GM21360 (cell line): Measurements from ENCODE around the gene RORB.

Source experiments
- ATAC-seq: cut with Tn5 transposase; IDR thresholded peaks from one replicate; pipeline ENCODE4 v1.9.1; 2021; ENCODE audit warnings: mild to moderate bottlenecking, moderate library complexity; ENCODE audit not compliant: unreplicated experiment

The RORB gene

GRCh38 chr9:74697535-74697934 lies 200.4 kb downstream of the RORB start:
- no peak for ATAC-seq

GRCh38 chr9:74711341-74711740 lies 214.2 kb downstream of the RORB start:
- no peak for ATAC-seq

- no peak for ATAC-seq
Observed at GRCh38 chr9:74718709-74719108, 221.6 kb downstream of the RORB start.

- no peak for ATAC-seq
Observed at GRCh38 chr9:74719306-74719705, 222.2 kb downstream of the RORB start.

- ATAC-seq, result no peak
Observed at GRCh38 chr9:74721696-74722660, 224.8 kb downstream of the RORB start.

DNA sequence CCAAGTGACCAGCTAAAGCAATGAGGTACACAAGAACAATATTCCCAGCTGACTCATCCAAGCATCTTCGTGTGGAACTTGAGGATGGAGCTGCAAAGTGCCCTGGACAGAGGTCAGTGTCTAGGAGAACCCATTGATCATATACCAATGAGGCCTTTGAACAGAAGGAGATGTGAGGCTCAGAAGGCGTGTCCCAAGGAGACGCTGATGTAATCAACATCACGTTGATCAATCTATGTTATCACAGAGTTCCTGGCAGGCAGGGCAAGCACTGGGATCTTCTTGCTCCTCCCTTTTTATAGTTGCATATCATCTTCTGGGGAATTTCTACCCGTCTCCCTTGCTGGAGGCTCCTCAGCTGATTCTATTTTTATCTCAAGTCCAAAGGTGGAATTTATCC lies 227.2 kb downstream of the RORB start:
- no peak for ATAC-seq

DNA sequence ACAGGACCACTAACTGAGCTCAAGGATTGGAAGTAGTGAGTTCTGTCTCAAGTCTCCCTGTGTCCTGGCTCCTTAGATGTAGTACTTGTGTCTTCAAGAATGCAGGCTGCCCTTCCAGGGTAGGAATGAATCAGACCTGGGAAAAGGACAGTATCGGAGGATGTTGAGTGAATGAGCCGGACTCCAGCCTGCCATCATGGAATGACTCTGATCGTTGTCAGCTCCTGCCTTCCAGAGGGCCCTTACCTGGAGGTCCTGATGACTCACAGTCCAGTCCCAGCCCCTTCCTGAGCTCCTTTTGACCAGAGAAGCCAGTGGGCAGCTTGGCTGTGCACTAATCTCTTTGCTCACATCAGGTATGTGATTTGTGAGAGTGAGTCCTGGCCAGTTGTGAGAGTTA lies 229.4 kb downstream of the RORB start:
- no peak for ATAC-seq

GRCh38 chr9:74728176-74728575 lies 231.0 kb downstream of the RORB start:
- no peak for ATAC-seq

- no peak for ATAC-seq
Observed at GRCh38 chr9:74729136-74729695, 232.1 kb downstream of the RORB start.

DNA sequence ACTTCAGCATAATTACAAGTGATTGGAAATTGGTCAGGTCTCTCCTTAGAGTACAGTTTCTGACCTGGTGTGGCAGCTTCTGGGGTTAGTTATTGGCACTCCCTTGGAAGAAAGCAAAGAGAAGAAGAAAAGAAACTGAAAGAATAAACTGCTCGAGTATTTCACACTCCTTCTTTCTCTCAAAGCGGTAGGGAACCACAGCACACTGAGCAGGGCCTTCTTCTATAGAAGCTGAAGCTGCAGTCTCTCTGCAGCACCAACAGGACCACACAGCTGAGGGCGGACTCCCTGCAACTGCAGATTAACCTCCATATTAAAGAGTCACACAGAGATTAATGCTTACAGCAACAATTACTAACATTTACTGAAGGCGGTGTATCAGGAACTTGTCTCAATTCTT lies 238.6 kb downstream of the RORB start:
- ATAC-seq, result no peak

DNA sequence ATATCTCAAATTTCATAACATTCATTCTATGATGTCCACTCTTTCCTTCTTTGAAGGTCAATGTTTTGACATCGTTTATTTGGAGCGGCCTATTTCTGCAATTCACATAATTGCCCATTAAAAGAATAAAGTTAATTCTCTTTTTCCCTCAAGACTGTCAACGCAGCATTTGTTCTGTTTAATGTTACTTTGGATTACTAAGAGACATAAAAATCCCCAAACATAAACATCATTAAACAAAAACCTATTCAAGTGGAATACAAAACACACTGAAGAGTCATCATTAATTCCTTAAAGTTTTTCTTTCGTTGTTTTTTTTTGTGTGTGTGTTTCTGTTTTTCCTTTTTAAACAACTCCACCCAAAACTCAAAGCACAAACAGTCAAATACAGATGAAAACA lies 239.5 kb downstream of the RORB start:
- ATAC-seq, result no peak

DNA sequence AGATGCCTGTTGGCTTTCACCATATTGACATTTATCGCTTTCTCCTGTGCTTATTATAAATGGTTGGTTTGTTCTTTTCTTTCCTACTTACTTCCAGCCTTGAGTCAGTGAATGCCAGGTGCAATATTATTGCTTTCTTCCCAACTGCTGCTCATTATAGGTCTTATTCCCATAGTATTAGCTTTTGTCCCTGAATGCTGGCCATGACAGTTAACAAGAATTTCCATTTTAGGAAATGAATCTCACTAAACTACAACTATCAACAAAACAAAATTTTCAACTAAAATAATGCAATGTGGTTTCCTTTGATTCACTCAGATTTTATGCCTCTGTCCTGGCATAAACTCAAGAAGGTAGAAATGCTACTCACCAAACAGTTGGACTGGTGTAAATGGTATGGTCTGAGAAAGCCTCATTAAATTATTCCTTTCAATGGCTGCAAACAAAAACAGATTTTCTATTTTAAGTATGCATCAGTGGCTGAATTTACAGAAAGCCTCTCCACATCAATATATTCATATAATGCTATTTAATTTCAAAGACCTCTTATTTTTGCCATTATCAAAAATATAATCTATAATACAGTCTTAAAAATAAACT lies 245.2 kb downstream of the RORB start:
- no peak for ATAC-seq
